Activated CD8-positive, alpha-beta T cell treated with anti-CD3 and anti-CD28 coated beads, Interleukin-2, amount 10 ng/mL, durations not matched to agents 7 days and 5 days (primary cell): Measurements from ENCODE around the gene GALNT3. TPM values are rescaled to one million over a fixed set of nuclear protein-coding genes. Genes with fewer than 3 reads are reported as not detected.
A peak's percentile ranks its signal among the peaks of the same experiment; 100 is the strongest.

ENCODE experiments used
- ATAC-seq: fragments of 150-1000 bp; cut with Tn5 transposase; one replicate; pipeline ENCODE4 v1.10.0; 2021; ENCODE audit warnings: moderate library complexity
- CTCF ChIA-PET: fragments of 350-600 bp; sonication (Branson Sonifier 250); formaldehyde crosslinking; loops from one replicate; lab custom pipeline; 2021; ENCODE audit warnings: antibody characterized with exemption; lab: Charles Lee
- POLR2A ChIA-PET: fragments of 350-600 bp; sonication (Branson Sonifier 250); formaldehyde crosslinking; loops from one replicate; lab custom pipeline; 2021; ENCODE audit warnings: antibody characterized with exemption; lab: Charles Lee
- DNase-seq: peaks from one replicate; pipeline ENCODE4 v3.0.0-alpha.2; 2020
- H3K27ac Mint-ChIP-seq: one replicate; pipeline ENCODE4 v1.8.0; 2021; ENCODE audit warnings: mild to moderate bottlenecking, mixed read lengths
- H3K27me3 Mint-ChIP-seq: one replicate; pipeline ENCODE4 v1.8.0; 2021; ENCODE audit warnings: low read depth, mixed read lengths
- H3K36me3 Mint-ChIP-seq: one replicate; pipeline ENCODE4 v1.8.0; 2021; ENCODE audit warnings: low read depth, mixed read lengths
- H3K4me1 Mint-ChIP-seq: one replicate; pipeline ENCODE4 v1.8.0; 2021; ENCODE audit warnings: low read depth, mixed read lengths
- H3K4me3 Mint-ChIP-seq: one replicate; pipeline ENCODE4 v1.8.0; 2021; ENCODE audit warnings: mild to moderate bottlenecking, mixed read lengths
- H3K9me3 Mint-ChIP-seq: one replicate; pipeline ENCODE4 v1.8.0; 2022; ENCODE audit warnings: mixed read lengths; ENCODE audit not compliant: insufficient read depth
- total RNA-seq, 2 experiments: library from RNA; stranded (reverse); gene quantifications; one replicate each; pipeline ENCODE4 v1.2.3, GENCODE V29; 2021

GALNT3 gene
- total RNA-seq, 2 experiments from 2014 or later, result 5.8 to 6.2 TPM

GRCh38 chr2:165793161-165793778, 777 bp downstream of the GALNT3 start:
- peak; percentile 23 for DNase-seq
- peak; percentile 5 for ATAC-seq
- Mint-ChIP-seq H3K27ac (peak overlapping the region; percentile 90), H3K4me3 (peak overlapping the region; percentile 88), H3K27me3 (peaks cover 19% of the 10 kb centered on the region), H3K4me1 (peaks cover 43% of the 10 kb centered on the region), H3K9me3 (no peaks in the 10 kb centered on the region), H3K36me3 (peaks cover 8% of the 10 kb centered on the region)
- POLR2A ChIA-PET, result interaction anchor here (1.1 kb wide), 1 partner anchor 9 kb away, joined by 3 read pairs; no protein-coding TSS in a partner anchor
- CTCF ChIA-PET, result interaction anchor here (0.6 to 2.1 kb wide), 4 partner anchors 14 to 81 kb away, joined by 3 to 20 read pairs (median 6); no protein-coding TSS in a partner anchor

GRCh38 chr2:165792104-165792454, 2.0 kb downstream of the GALNT3 start:
- Mint-ChIP-seq H3K4me3 (peak overlapping the region; percentile 37), H3K27me3 (peaks cover 13% of the 10 kb centered on the region), H3K36me3 (peaks cover 8% of the 10 kb centered on the region), H3K4me1 (peaks cover 40% of the 10 kb centered on the region), H3K9me3 (no peaks in the 10 kb centered on the region), H3K27ac (no peak overlapping the region)
- ChIA-PET CTCF (interaction anchor here (1.5 kb wide), 1 partner anchor 82 kb away, joined by 4 read pairs; no protein-coding TSS in a partner anchor), POLR2A (no interaction called here)
- ATAC-seq (no peak), DNase-seq (no peak)

- Mint-ChIP-seq H3K27ac (no peak overlapping the region), H3K4me3 (no peak overlapping the region), H3K9me3 (no peaks in the 10 kb centered on the region), H3K27me3 (peaks cover 11% of the 10 kb centered on the region), H3K4me1 (peaks cover 36% of the 10 kb centered on the region), H3K36me3 (peaks cover 8% of the 10 kb centered on the region)
- ATAC-seq (no peak), DNase-seq (no peak)
- CTCF ChIA-PET, result interaction anchor here (0.9 kb wide), 1 partner anchor 83 kb away, joined by 3 read pairs; no protein-coding TSS in a partner anchor
- POLR2A ChIA-PET, result no interaction called here
Measured at GRCh38 chr2:165791421-165792103, 2.5 kb downstream of the GALNT3 start.

GRCh38 chr2:165790466-165790865, 3.6 kb downstream of the GALNT3 start:
- peaks cover 6% of the 10 kb centered on the region for H3K36me3 Mint-ChIP-seq
- ChIA-PET POLR2A (no interaction called here), CTCF (no interaction called here)
- no peak overlapping the region for H3K4me3 Mint-ChIP-seq
- no peak for DNase-seq
- no peak overlapping the region for H3K27ac Mint-ChIP-seq
- ATAC-seq, result no peak
- H3K27me3 Mint-ChIP-seq, result peaks cover 5% of the 10 kb centered on the region
- no peaks in the 10 kb centered on the region for H3K9me3 Mint-ChIP-seq
- peaks cover 29% of the 10 kb centered on the region for H3K4me1 Mint-ChIP-seq

GRCh38 chr2:165787334-165787733, 6.7 kb downstream of the GALNT3 start:
- CTCF ChIA-PET, result interaction anchor here (1.0 kb wide), 1 partner anchor 87 kb away, joined by 5 read pairs; no protein-coding TSS in a partner anchor
- peaks cover 10% of the 10 kb centered on the region for H3K4me1 Mint-ChIP-seq
- no peak for DNase-seq
- H3K27me3 Mint-ChIP-seq, result peaks cover 5% of the 10 kb centered on the region
- POLR2A ChIA-PET, result no interaction called here
- no peak for ATAC-seq
- no peak overlapping the region for H3K27ac Mint-ChIP-seq
- H3K4me3 Mint-ChIP-seq, result no peak overlapping the region
- H3K9me3 Mint-ChIP-seq, result no peaks in the 10 kb centered on the region
- peaks cover 12% of the 10 kb centered on the region for H3K36me3 Mint-ChIP-seq

GRCh38 chr2:165779706-165780105, 14.3 kb downstream of the GALNT3 start:
- ChIA-PET CTCF (interaction anchor here (0.8 to 2.1 kb wide), 4 partner anchors 11 to 377 kb away, joined by 3 to 9 read pairs (median 6); partner anchors contain the start of gene GALNT3), POLR2A (no interaction called here)
- Mint-ChIP-seq H3K27ac (no peak overlapping the region), H3K27me3 (no peaks in the 10 kb centered on the region), H3K36me3 (peaks cover 14% of the 10 kb centered on the region), H3K4me3 (no peak overlapping the region), H3K9me3 (peaks cover 5% of the 10 kb centered on the region), H3K4me1 (peaks cover 11% of the 10 kb centered on the region)
- no peak for ATAC-seq
- no peak for DNase-seq

- ChIA-PET CTCF (interaction anchor here (0.7 to 2.1 kb wide), 7 partner anchors 8 to 376 kb away, joined by 3 to 9 read pairs (median 3); partner anchors contain the start of gene GALNT3), POLR2A (no interaction called here)
- peaks cover under 1% of the 10 kb centered on the region for H3K27me3 Mint-ChIP-seq
- H3K9me3 Mint-ChIP-seq, result peaks cover 5% of the 10 kb centered on the region
- no peak overlapping the region for H3K27ac Mint-ChIP-seq
- ATAC-seq, result no peak
- peaks cover 11% of the 10 kb centered on the region for H3K4me1 Mint-ChIP-seq
- DNase-seq, result no peak
- peaks cover 11% of the 10 kb centered on the region for H3K36me3 Mint-ChIP-seq
- H3K4me3 Mint-ChIP-seq, result no peak overlapping the region
Measured at GRCh38 chr2:165778653-165779451, 15.2 kb downstream of the GALNT3 start.

- no peak overlapping the region for H3K27ac Mint-ChIP-seq
- H3K4me1 Mint-ChIP-seq, result peaks cover 11% of the 10 kb centered on the region
- H3K9me3 Mint-ChIP-seq, result peaks cover 5% of the 10 kb centered on the region
- POLR2A ChIA-PET, result no interaction called here
- ATAC-seq (no peak), DNase-seq (no peak)
- H3K4me3 Mint-ChIP-seq, result no peak overlapping the region
- peaks cover 2% of the 10 kb centered on the region for H3K27me3 Mint-ChIP-seq
- CTCF ChIA-PET, result interaction anchor here (1.0 to 2.1 kb wide), 5 partner anchors 8 to 376 kb away, joined by 3 to 9 read pairs (median 5); partner anchors contain the start of gene GALNT3
- peaks cover 11% of the 10 kb centered on the region for H3K36me3 Mint-ChIP-seq
Measured at GRCh38 chr2:165778187-165778556, 15.9 kb downstream of the GALNT3 start.

- DNase-seq, result peak; percentile 22
- Mint-ChIP-seq H3K4me1 (peaks cover 11% of the 10 kb centered on the region), H3K9me3 (peaks cover 5% of the 10 kb centered on the region), H3K4me3 (no peak overlapping the region), H3K36me3 (peaks cover 12% of the 10 kb centered on the region), H3K27me3 (peaks cover 2% of the 10 kb centered on the region), H3K27ac (no peak overlapping the region)
- ATAC-seq, result no peak
- CTCF ChIA-PET, result interaction anchor here (0.9 to 2.1 kb wide), 3 partner anchors 16 to 375 kb away, joined by 3 to 9 read pairs (median 4); partner anchors contain the start of gene GALNT3
- POLR2A ChIA-PET, result no interaction called here
Measured at GRCh38 chr2:165777522-165778186, 16.4 kb downstream of the GALNT3 start.

- Mint-ChIP-seq H3K4me3 (no peak overlapping the region), H3K9me3 (peaks cover 5% of the 10 kb centered on the region), H3K27ac (no peak overlapping the region), H3K4me1 (peaks cover 11% of the 10 kb centered on the region), H3K36me3 (peaks cover 15% of the 10 kb centered on the region), H3K27me3 (peaks cover 2% of the 10 kb centered on the region)
- no peak for ATAC-seq
- ChIA-PET CTCF (no interaction called here), POLR2A (interaction anchor here (0.8 kb wide), 1 partner anchor 134 kb away, joined by 3 read pairs; no protein-coding TSS in a partner anchor)
- DNase-seq, result no peak
Measured at GRCh38 chr2:165776796-165777195, 17.3 kb downstream of the GALNT3 start.

- ChIA-PET CTCF (no interaction called here), POLR2A (no interaction called here)
- Mint-ChIP-seq H3K27ac (no peak overlapping the region), H3K4me3 (no peak overlapping the region), H3K9me3 (peaks cover 5% of the 10 kb centered on the region), H3K36me3 (peaks cover 15% of the 10 kb centered on the region), H3K27me3 (peaks cover 2% of the 10 kb centered on the region), H3K4me1 (peaks cover 11% of the 10 kb centered on the region)
- no peak for DNase-seq
- ATAC-seq, result no peak
Measured at GRCh38 chr2:165776013-165776412, 18.0 kb downstream of the GALNT3 start.
